Neural cell (in vitro differentiated cells): ENCODE results near the gene VMAC. TPM values are rescaled to one million over a fixed set of nuclear protein-coding genes. Genes with fewer than 3 reads are reported as not detected.

Source experiments
- H2AFZ ChIP-seq: fragments of 200-600, 300-800 bp; sonication (generic), shearing (Covaris generic); 2 replicates; pipeline ENCODE4 v1.6.0; 2014; ENCODE audit warnings: low read depth, mild to moderate bottlenecking, antibody characterized with exemption, low read length, moderate library complexity
- H3F3A ChIP-seq: fragments of 200-600 bp; shearing (Covaris generic); 2 replicates; pipeline ENCODE4 v1.6.1; 2016; ENCODE audit warnings: mild to moderate bottlenecking, moderate library complexity, mixed read lengths, antibody characterized with exemption, low read length; ENCODE audit not compliant: insufficient read depth, poor library complexity, severe bottlenecking
- H3K27ac ChIP-seq: fragments of 200-600, 300-800 bp; sonication (generic), shearing (Covaris generic); 2 replicates; pipeline ENCODE4 v1.5.1; 2014; ENCODE audit warnings: mild to moderate bottlenecking, low read length, moderate library complexity
- H3K27me3 ChIP-seq: fragments of 300-800, 200-600 bp; sonication (generic), shearing (Covaris generic); 2 replicates; pipeline ENCODE4 v1.6.0; 2014; ENCODE audit warnings: mild to moderate bottlenecking, low read depth, low read length, moderate library complexity; ENCODE audit not compliant: insufficient read depth
- H3K36me3 ChIP-seq: fragments of 300-800, 200-600 bp; sonication (generic), shearing (Covaris generic); 2 replicates; pipeline ENCODE4 v1.5.1; 2014; ENCODE audit warnings: mild to moderate bottlenecking, antibody characterized with exemption, low read length, moderate library complexity; ENCODE audit not compliant: insufficient read depth
- H3K4me2 ChIP-seq: fragments of 300-800, 200-600 bp; sonication (generic), shearing (Covaris generic); 2 replicates; pipeline ENCODE4 v1.6.0; 2014; ENCODE audit warnings: mild to moderate bottlenecking, low read length
- H3K4me3 ChIP-seq: fragments of 300-800, 200-600 bp; sonication (generic), shearing (Covaris generic); 2 replicates; pipeline ENCODE4 v1.5.1; 2014; ENCODE audit warnings: mild to moderate bottlenecking, low read length, moderate library complexity
- H3K79me2 ChIP-seq: fragments of 200-600 bp; shearing (Covaris generic); replicated peaks from 2 replicates; pipeline ENCODE4 v1.6.0; 2014; ENCODE audit warnings: mild to moderate bottlenecking, low read length, moderate library complexity; ENCODE audit not compliant: insufficient read depth
- H3K9ac ChIP-seq: fragments of 300-800, 200-600 bp; sonication (generic), shearing (Covaris generic); 2 replicates; pipeline ENCODE4 v1.6.1; 2016; ENCODE audit warnings: mild to moderate bottlenecking, low read length, mixed read lengths
- H3K9me2 ChIP-seq: fragments of 200-600 bp; shearing (Covaris generic); 2 replicates; pipeline ENCODE4 v1.6.1; 2016; ENCODE audit warnings: mild to moderate bottlenecking, low read length, mixed read lengths; ENCODE audit not compliant: insufficient read depth
- H3K9me3 ChIP-seq: fragments of 200-600, 300-800 bp; sonication (generic), shearing (Covaris generic); 2 replicates; pipeline ENCODE4 v1.6.1; 2016; ENCODE audit warnings: mild to moderate bottlenecking, mixed run types, low read length, moderate library complexity, mixed read lengths
- H4K20me1 ChIP-seq: fragments of 200-600 bp; shearing (Covaris generic); 2 replicates; pipeline ENCODE4 v1.6.1; 2016; ENCODE audit warnings: mild to moderate bottlenecking, mixed run types; ENCODE audit not compliant: insufficient read depth
- CTCF ChIP-seq: fragments of 450-650 bp; IDR thresholded peaks from 2 replicates; pipeline ENCODE4 v1.5.1; 2014; ENCODE audit warnings: antibody characterized with exemption, mild to moderate bottlenecking, moderate library complexity; ENCODE audit not compliant: poor library complexity, severe bottlenecking
- EP300 ChIP-seq: fragments of 450-650 bp; conservative IDR thresholded peaks from 2 replicates; pipeline ENCODE4 v1.6.1; 2014; ENCODE audit warnings: antibody characterized with exemption, mild to moderate bottlenecking, moderate library complexity; ENCODE audit not compliant: poor library complexity, severe bottlenecking
- EZH2 ChIP-seq: fragments of 200-600, 300-800 bp; shearing (Covaris generic), sonication (generic); IDR thresholded peaks from 2 replicates; pipeline ENCODE4 v1.6.1; 2014; ENCODE audit warnings: antibody characterized with exemption, low read length, borderline replicate concordance, mild to moderate bottlenecking; ENCODE audit not compliant: insufficient read depth, poor library complexity, severe bottlenecking
- MXI1 ChIP-seq: fragments of 450-650 bp; conservative IDR thresholded peaks from 2 replicates; pipeline ENCODE4 v1.6.1; 2014; ENCODE audit warnings: antibody characterized with exemption, mild to moderate bottlenecking; ENCODE audit not compliant: poor library complexity, severe bottlenecking
- POLR2AphosphoS5 ChIP-seq: IDR thresholded peaks from 2 replicates; pipeline ENCODE4 v1.6.1; 2012
- RAD21 ChIP-seq: fragments of 450-650 bp; conservative IDR thresholded peaks from 2 replicates; pipeline ENCODE4 v1.6.1; 2014; ENCODE audit warnings: antibody characterized with exemption, mild to moderate bottlenecking, moderate library complexity
- REST ChIP-seq: IDR thresholded peaks from 2 replicates; pipeline ENCODE4 v1.6.1; 2012; ENCODE audit warnings: borderline replicate concordance
- SMC3 ChIP-seq: fragments of 450-650 bp; conservative IDR thresholded peaks from 2 replicates; pipeline ENCODE4 v1.6.1; 2014; ENCODE audit warnings: antibody characterized with exemption, mild to moderate bottlenecking, moderate library complexity; ENCODE audit not compliant: poor library complexity
- TAF1 ChIP-seq: IDR thresholded peaks from 2 replicates; pipeline ENCODE4 v1.6.1; 2012; ENCODE audit warnings: low read depth
- polyA plus RNA-seq: library from polyadenylated mRNA; depleted of rRNA; stranded (reverse); fragments of >200 nt; gene quantifications from 2 replicates; pipeline ENCODE4 v1.2.3, GENCODE V29; 2014

VMAC gene
- polyA plus RNA-seq, 1 donor from 2014 or later = 6.0 TPM

GRCh38 chr19:5933391-5934068, 28.9 kb downstream of the VMAC start:
- H3K79me2 ChIP-seq = peaks cover 4% of the 10 kb centered on the region
- no peak overlapping the region for H3K4me3 ChIP-seq
- H2AFZ ChIP-seq = no peak overlapping the region
- H3F3A ChIP-seq = no peaks in the 10 kb centered on the region
- H3K9ac ChIP-seq = no peak overlapping the region
- H3K4me2 ChIP-seq = no peak overlapping the region
- TF ChIP-seq REST (no peak), POLR2AphosphoS5 (no peak), CTCF (no peak), EP300 (no peak), SMC3 (no peak), RAD21 (no peak), EZH2 (no peak), MXI1 (no peak), TAF1 (no peak)
- H3K9me3 ChIP-seq = no peaks in the 10 kb centered on the region
- no peaks in the 10 kb centered on the region for H3K27me3 ChIP-seq
- no peak overlapping the region for H3K27ac ChIP-seq
- H3K36me3 ChIP-seq = no peaks in the 10 kb centered on the region
- no peaks in the 10 kb centered on the region for H3K9me2 ChIP-seq
- H4K20me1 ChIP-seq = no peaks in the 10 kb centered on the region

GRCh38 chr19:5934069-5934401, 29.4 kb downstream of the VMAC start:
- H4K20me1 ChIP-seq = no peaks in the 10 kb centered on the region
- no peaks in the 10 kb centered on the region for H3F3A ChIP-seq
- H3K27ac ChIP-seq = no peak overlapping the region
- no peaks in the 10 kb centered on the region for H3K9me2 ChIP-seq
- no peaks in the 10 kb centered on the region for H3K27me3 ChIP-seq
- H3K4me3 ChIP-seq = no peak overlapping the region
- H3K36me3 ChIP-seq = no peaks in the 10 kb centered on the region
- H3K9me3 ChIP-seq = no peaks in the 10 kb centered on the region
- H3K4me2 ChIP-seq = no peak overlapping the region
- no peak overlapping the region for H3K9ac ChIP-seq
- peaks cover 4% of the 10 kb centered on the region for H3K79me2 ChIP-seq
- H2AFZ ChIP-seq = no peak overlapping the region
- TF ChIP-seq EZH2 (no peak), TAF1 (no peak), POLR2AphosphoS5 (no peak)
